ENCODE measurements around the gene FADS2. TPM values are rescaled to one million over a fixed set of nuclear protein-coding genes. Genes with fewer than 3 reads are reported as not detected.

FADS2 gene
- total and polyA plus RNA-seq, 12 donors = 12.2 to 37.0 (median 23.5) TPM

DNA sequence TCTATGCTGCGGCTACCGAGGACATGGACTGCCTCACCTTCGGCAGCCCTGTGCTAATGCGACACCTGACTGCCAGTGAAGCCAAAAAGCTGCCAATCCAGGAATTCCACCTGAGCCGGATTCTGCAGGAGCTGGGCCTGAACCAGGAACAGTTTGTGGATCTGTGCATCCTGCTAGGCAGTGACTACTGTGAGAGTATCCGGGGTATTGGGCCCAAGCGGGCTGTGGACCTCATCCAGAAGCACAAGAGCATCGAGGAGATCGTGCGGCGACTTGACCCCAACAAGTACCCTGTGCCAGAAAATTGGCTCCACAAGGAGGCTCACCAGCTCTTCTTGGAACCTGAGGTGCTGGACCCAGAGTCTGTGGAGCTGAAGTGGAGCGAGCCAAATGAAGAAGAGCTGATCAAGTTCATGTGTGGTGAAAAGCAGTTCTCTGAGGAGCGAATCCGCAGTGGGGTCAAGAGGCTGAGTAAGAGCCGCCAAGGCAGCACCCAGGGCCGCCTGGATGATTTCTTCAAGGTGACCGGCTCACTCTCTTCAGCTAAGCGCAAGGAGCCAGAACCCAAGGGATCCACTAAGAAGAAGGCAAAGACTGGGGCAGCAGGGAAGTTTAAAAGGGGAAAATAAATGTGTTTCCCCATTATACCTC is 32.1 kb upstream of the FADS2 start:
- Histone ChIP-seq H3K36me3 (peaks cover 0 to 28% (median 0%) of the 10 kb centered on the region in 9 donors), H3K9me3 (no peaks in the 10 kb centered on the region), H3K4me1 (peaks cover 8 to 40% (median 24%) of the 10 kb centered on the region in 9 donors), H3K27me3 (no peaks in the 10 kb centered on the region), H3K4me3 (no peak overlapping the region), H3K27ac (no peak overlapping the region)
- TF ChIP-seq CTCF (IDR thresholded peaks at IDR 0.05) = no peak
- WGBS, 2 donors = 93 to 95% methylated on average over 18 of the region's 18 CpGs
- ATAC-seq = no peak
- intact Hi-C loops (cut with DNase I) = loop anchor here in 9 of 10 donors (2.0 to 10.0 kb wide), 15 partner anchors 36 to 519 kb away; partner anchors contain the start of gene FADS3 (in 2 of the 9)
- DNase-seq = no peak

GRCh38 chr11:61797263-61797944 is 30.7 kb upstream of the FADS2 start:
- DNase-seq (peak; percentile 51 to 86), ATAC-seq (peak in 5 of 8 donors; percentile 25 to 51 (median 47))
- intact Hi-C loops (cut with DNase I) = loop anchor here in 9 of 10 donors (1.0 to 10.0 kb wide), 18 partner anchors 35 to 517 kb away; partner anchors contain the start of gene FADS3 (in 2 of the 9)
- TF ChIP-seq CTCF (IDR thresholded peaks at IDR 0.05) = peak; percentile 70 to 94 (median 86)
- 22 to 24% methylated on average over 3 of the region's 3 CpGs for WGBS, 2 donors
- Histone ChIP-seq H3K4me3 (no peak overlapping the region), H3K4me1 (peaks cover 7 to 31% (median 16%) of the 10 kb centered on the region in 9 donors), H3K36me3 (peaks cover 0 to 42% (median 0%) of the 10 kb centered on the region in 9 donors), H3K27me3 (no peaks in the 10 kb centered on the region), H3K27ac (peak overlapping the region in 7 of 10 donors; percentile 18 to 68 (median 59)), H3K9me3 (no peaks in the 10 kb centered on the region)

DNA sequence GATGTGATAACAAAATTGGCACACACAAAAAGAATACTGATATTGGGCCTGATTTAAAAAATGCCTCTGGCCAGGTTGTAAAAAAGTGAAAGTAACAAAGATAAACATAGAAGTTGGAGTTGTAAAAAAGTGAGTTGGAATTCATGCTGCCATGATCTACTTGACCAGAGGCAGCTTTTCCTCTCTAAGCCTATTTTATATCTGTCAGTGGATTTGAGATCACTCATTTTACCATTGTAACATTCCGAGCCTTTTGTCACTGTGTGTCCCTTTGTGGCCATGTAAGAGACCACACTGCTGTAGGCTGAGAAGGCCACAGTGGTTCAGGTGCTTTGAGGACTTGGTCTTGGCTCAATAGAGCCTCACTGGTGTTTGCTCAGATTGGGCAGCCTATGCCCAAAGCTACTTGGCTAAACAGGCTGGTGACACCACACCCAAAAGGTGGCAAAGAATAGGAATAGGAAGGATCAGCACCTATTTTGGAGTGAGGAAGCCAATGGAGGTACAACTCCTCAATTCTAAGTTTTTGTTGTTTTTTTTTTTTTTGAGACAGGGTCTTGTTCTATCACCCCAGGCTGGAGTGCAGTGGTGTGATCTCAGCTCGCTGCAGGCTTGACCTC is 28.3 kb upstream of the FADS2 start:
- H3K9me3 ChIP-seq = no peaks in the 10 kb centered on the region
- ATAC-seq (no peak), DNase-seq (no peak)
- peaks cover 0 to 59% (median 9%) of the 10 kb centered on the region in 9 donors for H3K36me3 ChIP-seq
- 93 to 95% methylated on average over 2 of the region's 2 CpGs for WGBS, 2 donors
- H3K4me1 ChIP-seq = peaks cover 0 to 19% (median 9%) of the 10 kb centered on the region in 9 donors
- H3K27me3 ChIP-seq = no peaks in the 10 kb centered on the region
- H3K27ac ChIP-seq = no peak overlapping the region
- no peak for TF ChIP-seq CTCF (IDR thresholded peaks at IDR 0.05)
- no peak overlapping the region for H3K4me3 ChIP-seq
- intact Hi-C loops (cut with DNase I) = loop anchor here (2.0 to 10.0 kb wide), 13 partner anchors 33 to 515 kb away; partner anchors contain the start of gene FADS3 (in 3 of the 10)

All from heart right ventricle (tissue), 16 donors.